GM18517 (cell line): ENCODE results near the gene DLST.

ENCODE experiments used
- ATAC-seq: cut with Tn5 transposase; IDR thresholded peaks from one replicate; pipeline ENCODE4 v1.9.1; 2021; ENCODE audit warnings: mild to moderate bottlenecking, moderate library complexity; ENCODE audit not compliant: unreplicated experiment

Gene DLST

GRCh38 chr14:74881431-74882102, at the start of gene DLST:
TSS of gene DLST (plus strand) at chr14:74881916. CDS start at chr14:74881954, 38 bp downstream.
- peak; percentile 76 for ATAC-seq

- no peak for ATAC-seq
Measured at GRCh38 chr14:74832849-74833248, 48.9 kb upstream of the DLST start.

GRCh38 chr14:74834692-74835392, 46.9 kb upstream of the DLST start:
- no peak for ATAC-seq

GRCh38 chr14:74835645-74836250, 46.0 kb upstream of the DLST start:
- ATAC-seq: no peak

- no peak for ATAC-seq
Measured at GRCh38 chr14:74836251-74836960, 45.3 kb upstream of the DLST start.

- no peak for ATAC-seq
Measured at GRCh38 chr14:74838166-74838565, 43.5 kb upstream of the DLST start.

GRCh38 chr14:74840603-74841030, 41.1 kb upstream of the DLST start:
- peak; percentile 46 for ATAC-seq

GRCh38 chr14:74841230-74842207, 40.2 kb upstream of the DLST start:
- ATAC-seq: peak; percentile 64

GRCh38 chr14:74843653-74844052, 38.1 kb upstream of the DLST start:
- no peak for ATAC-seq

GRCh38 chr14:74846168-74846567, 35.5 kb upstream of the DLST start:
- ATAC-seq: no peak

- no peak for ATAC-seq
Measured at GRCh38 chr14:74846968-74847665, 34.6 kb upstream of the DLST start.

- ATAC-seq: no peak
Measured at GRCh38 chr14:74848768-74849167, 32.9 kb upstream of the DLST start.

- no peak for ATAC-seq
Measured at GRCh38 chr14:74852922-74853530, 28.7 kb upstream of the DLST start.

- no peak for ATAC-seq
Measured at GRCh38 chr14:74853581-74853980, 28.1 kb upstream of the DLST start.

- ATAC-seq: no peak
Measured at GRCh38 chr14:74855021-74855420, 26.7 kb upstream of the DLST start.

GRCh38 chr14:74855945-74856344, 25.8 kb upstream of the DLST start:
- ATAC-seq: no peak

GRCh38 chr14:74856366-74856765, 25.4 kb upstream of the DLST start:
- no peak for ATAC-seq

GRCh38 chr14:74858022-74858421, 23.7 kb upstream of the DLST start:
- no peak for ATAC-seq
